Esophagus (tissue), 2 donors: Measurements from ENCODE around the gene LSR. TPM values are rescaled to one million over a fixed set of nuclear protein-coding genes. Genes with fewer than 3 reads are reported as not detected.

ENCODE experiments used
- H3K27ac ChIP-seq, 2 donors: one replicate each; pipeline ENCODE4 v1.5.1; 2013; ENCODE audit warnings: low read depth in 2 of 2, mild to moderate bottlenecking in 2 of 2, inconsistent platforms in 1 of 2, low read length in 1 of 2, moderate library complexity in 1 of 2
- H3K27me3 ChIP-seq, 2 donors: one replicate each; pipeline ENCODE4 v1.6.1; 2013; ENCODE audit warnings: low read length in 2 of 2, control low read depth in 1 of 2, mild to moderate bottlenecking in 1 of 2; ENCODE audit not compliant: insufficient read depth in 2 of 2, control insufficient read depth in 1 of 2
- H3K36me3 ChIP-seq, 2 donors: one replicate each; pipeline ENCODE4 v1.6.1; 2013; ENCODE audit warnings: low read length in 1 of 2; ENCODE audit not compliant: control insufficient read depth in 2 of 2, insufficient read depth in 2 of 2
- H3K4me1 ChIP-seq, 2 donors: one replicate each; pipeline ENCODE4 v1.6.1; 2013; ENCODE audit warnings: low read length in 1 of 2; ENCODE audit not compliant: control insufficient read depth in 2 of 2, insufficient read depth in 2 of 2
- H3K4me3 ChIP-seq, 2 donors: one replicate each; pipeline ENCODE4 v1.5.1; 2013; ENCODE audit warnings: low read length in 2 of 2, mild to moderate bottlenecking in 2 of 2, low read depth in 1 of 2, moderate library complexity in 1 of 2
- H3K9me3 ChIP-seq, 2 donors: one replicate each; pipeline ENCODE4 v1.6.1; 2013; ENCODE audit warnings: mild to moderate bottlenecking in 2 of 2, low read depth in 1 of 2, low read length in 1 of 2, moderate library complexity in 1 of 2; ENCODE audit not compliant: control insufficient read depth in 2 of 2, insufficient read depth in 1 of 2
- WGBS, 2 donors: extraction: QIAGEN DNeasy Blood & Tissue Kit; methylation state at CpG; one replicate each; pipeline ENCODE4 v1.1.7; 2013; 5-methylcytosine and 5-hydroxymethylcytosine counted together
- polyA plus RNA-seq, 2 donors: library from polyadenylated mRNA; stranded (reverse); fragments of 200-250 nt; gene quantifications; one replicate each; pipeline ENCODE4 v1.2.3, GENCODE V29; 2013
- donor health status: healthy with polysubstance abuse.
- donor health status: Bipolar disorder and iron deficiency.

LSR gene
- polyA plus RNA-seq, 2 donors, result 39.0 to 63.5 TPM

DNA sequence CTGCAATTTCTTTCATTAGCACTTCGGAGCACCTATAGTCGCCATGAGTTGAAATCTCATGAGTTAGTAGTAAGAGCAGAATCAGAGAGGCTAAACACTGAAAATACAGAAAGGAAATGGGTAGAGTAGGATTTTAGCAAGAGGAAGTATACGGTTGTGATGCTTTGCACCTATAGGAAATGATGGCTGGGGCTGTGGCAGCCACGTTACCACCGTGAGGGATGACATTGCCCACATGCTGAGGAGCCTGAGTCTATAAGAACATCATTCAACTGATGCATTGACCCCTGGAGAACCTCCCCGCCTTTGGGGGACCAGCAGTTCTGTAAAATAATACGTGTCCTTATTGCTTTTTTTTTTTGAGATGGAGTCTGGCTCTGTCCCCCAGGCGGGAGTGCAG lies 40.7 kb upstream of the LSR start:
- 84 to 91% methylated on average over 8 of the region's 8 CpGs for WGBS, 2 donors
- H3K27me3 ChIP-seq, result no peaks in the 10 kb centered on the region
- H3K9me3 ChIP-seq, result no peaks in the 10 kb centered on the region
- H3K4me1 ChIP-seq, result peaks cover 0 to 2% of the 10 kb centered on the region in 2 donors
- H3K27ac ChIP-seq, result no peak overlapping the region
- no peaks in the 10 kb centered on the region for H3K36me3 ChIP-seq
- no peak overlapping the region for H3K4me3 ChIP-seq

GRCh38 chr19:35209646-35210045 lies 39.2 kb upstream of the LSR start:
- H3K27me3 ChIP-seq, result no peaks in the 10 kb centered on the region
- H3K4me3 ChIP-seq, result no peak overlapping the region
- WGBS, 2 donors, result 83% methylated on average over 4 of the region's 4 CpGs
- H3K4me1 ChIP-seq, result peaks cover 0 to 10% of the 10 kb centered on the region in 2 donors
- no peaks in the 10 kb centered on the region for H3K9me3 ChIP-seq
- H3K27ac ChIP-seq, result no peak overlapping the region
- no peaks in the 10 kb centered on the region for H3K36me3 ChIP-seq

DNA sequence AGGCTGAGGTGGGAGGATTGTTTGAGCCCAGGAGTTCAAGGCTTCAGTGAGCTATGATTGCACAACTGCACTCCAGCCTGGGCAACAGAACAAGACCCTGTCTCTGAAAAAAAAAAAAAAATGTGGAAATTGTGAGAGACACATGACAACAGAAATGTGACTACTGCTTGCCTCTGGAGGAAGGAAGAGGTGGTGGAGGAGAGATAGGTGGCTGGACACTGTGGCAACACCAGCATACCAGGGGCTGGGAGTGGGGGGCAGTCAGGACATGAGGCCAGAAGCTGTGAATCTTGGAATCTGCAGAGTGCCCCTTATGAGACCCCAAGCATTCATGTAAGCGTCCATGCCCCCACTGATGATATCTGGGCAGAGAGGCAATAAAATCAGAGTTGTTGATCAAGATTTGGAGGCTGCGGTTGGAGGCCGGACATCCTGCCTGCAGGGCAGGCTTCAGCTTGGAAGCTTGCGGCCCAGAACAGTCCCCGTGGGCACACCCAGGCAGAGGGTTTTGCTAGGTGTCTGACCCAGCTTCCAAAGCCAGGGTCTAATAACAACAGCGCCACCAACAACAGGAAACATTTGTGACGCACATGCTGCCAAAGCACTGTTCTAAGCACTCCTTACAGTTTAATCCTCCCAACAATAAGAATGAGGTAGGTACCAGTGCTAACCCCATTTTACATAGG lies 37.1 kb upstream of the LSR start:
- Histone ChIP-seq H3K27me3 (no peaks in the 10 kb centered on the region), H3K9me3 (no peaks in the 10 kb centered on the region), H3K4me1 (peaks cover 0 to 7% of the 10 kb centered on the region in 2 donors), H3K36me3 (no peaks in the 10 kb centered on the region), H3K4me3 (no peak overlapping the region), H3K27ac (peak overlapping the region; percentile 67 to 68)
- WGBS, 2 donors, result 60 to 64% methylated on average over 7 of the region's 7 CpGs

- WGBS, 2 donors, result 62 to 64% methylated on average over 7 of the region's 7 CpGs
- H3K27ac ChIP-seq, result peak overlapping the region; percentile 52 to 67
- H3K27me3 ChIP-seq, result no peaks in the 10 kb centered on the region
- no peaks in the 10 kb centered on the region for H3K9me3 ChIP-seq
- no peak overlapping the region for H3K4me3 ChIP-seq
- H3K36me3 ChIP-seq, result no peaks in the 10 kb centered on the region
- peaks cover 0 to 7% of the 10 kb centered on the region in 2 donors for H3K4me1 ChIP-seq
Measured at GRCh38 chr19:35212241-35212640, 36.6 kb upstream of the LSR start.

DNA sequence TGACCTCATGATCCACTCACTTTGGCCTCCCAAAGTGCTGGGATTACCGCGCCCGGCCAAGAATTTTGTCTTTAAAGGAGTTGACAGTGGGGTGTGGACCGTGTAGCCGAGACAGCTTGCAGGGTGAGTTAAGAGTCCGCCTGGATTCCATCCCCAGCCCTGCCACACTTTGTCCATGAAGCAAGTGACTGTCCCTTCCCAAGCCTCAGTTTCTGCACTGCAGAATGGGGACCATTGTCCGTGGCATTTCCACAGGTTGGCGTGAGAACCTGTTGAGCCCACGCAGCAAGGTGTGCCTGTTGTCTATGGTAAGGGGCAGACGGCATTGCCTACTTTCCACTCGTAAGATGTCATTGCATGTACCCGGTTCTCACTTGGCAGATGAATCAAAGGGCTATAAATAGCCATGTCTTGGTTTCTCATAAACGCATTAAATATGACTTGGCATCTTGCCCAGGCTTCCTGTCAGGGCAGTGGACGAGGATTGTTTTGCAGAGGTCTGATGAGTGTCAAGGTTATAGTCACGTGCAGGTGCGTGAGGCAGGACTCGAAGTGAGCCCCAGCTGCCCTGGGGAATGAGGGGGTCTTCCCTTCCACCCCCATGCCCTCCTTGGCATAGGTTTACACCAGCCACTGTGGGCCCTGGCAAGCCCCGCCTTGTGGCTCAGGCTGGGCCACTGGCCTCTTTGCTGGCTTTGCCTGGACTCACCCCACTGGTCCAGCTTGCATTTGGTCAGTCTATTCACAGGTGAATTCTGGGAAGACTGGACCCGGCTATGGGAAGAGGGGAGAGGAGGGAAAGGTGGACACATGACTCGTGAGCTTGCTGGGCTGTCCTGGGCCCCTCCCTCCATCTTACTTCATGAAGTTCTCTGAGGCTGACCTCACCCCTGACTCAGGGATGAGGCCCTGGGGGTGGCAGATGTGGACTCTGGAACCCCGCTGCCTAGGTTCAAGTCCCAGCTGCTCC lies 34.9 kb upstream of the LSR start:
- 20% methylated on average over 21 of the region's 21 CpGs for WGBS, 2 donors
- Histone ChIP-seq H3K9me3 (no peaks in the 10 kb centered on the region), H3K27ac (peak overlapping the region; percentile 52 to 85), H3K4me3 (no peak overlapping the region), H3K27me3 (no peaks in the 10 kb centered on the region), H3K36me3 (no peaks in the 10 kb centered on the region), H3K4me1 (peaks cover 0 to 7% of the 10 kb centered on the region in 2 donors)

DNA sequence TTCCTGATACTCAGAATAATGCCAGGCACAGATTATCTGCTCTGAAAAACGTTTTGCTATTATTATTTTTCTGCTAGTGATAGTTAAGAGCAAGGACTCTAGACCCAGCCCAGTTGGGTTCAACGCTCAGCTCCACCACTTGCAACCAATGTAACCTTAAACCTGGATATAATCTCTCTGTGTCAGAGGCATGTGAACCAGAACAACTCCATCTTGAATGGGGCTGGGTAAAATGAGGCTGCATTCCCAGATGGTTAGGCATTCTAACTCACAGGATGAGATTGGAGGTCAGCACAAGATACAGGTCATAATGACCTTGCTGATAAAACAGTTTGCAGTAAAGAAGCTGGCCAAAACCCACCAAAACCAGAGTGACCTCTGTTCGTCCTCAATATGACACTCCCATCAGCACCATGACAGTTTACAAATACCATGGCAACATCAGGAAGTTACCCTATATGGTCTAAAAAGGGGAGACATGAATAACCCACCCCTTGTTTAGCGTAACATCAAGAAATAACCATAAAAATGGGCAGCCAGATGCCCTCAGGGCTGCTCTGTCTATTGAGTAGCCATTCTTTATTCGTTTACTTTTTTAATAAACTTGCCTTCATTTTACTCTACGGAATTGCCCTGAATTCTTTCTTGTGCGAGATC lies 33.9 kb upstream of the LSR start:
- Histone ChIP-seq H3K9me3 (peaks cover 0 to 2% of the 10 kb centered on the region in 2 donors), H3K36me3 (no peaks in the 10 kb centered on the region), H3K4me1 (peaks cover 0 to 7% of the 10 kb centered on the region in 2 donors), H3K4me3 (no peak overlapping the region), H3K27ac (no peak overlapping the region), H3K27me3 (no peaks in the 10 kb centered on the region)
- WGBS, 2 donors, result 72% methylated on average over 7 of the region's 7 CpGs

GRCh38 chr19:35216016-35216832 lies 32.6 kb upstream of the LSR start:
- Histone ChIP-seq H3K36me3 (no peaks in the 10 kb centered on the region), H3K4me1 (peaks cover 0 to 7% of the 10 kb centered on the region in 2 donors), H3K4me3 (no peak overlapping the region), H3K9me3 (peaks cover 0 to 2% of the 10 kb centered on the region in 2 donors), H3K27ac (no peak overlapping the region), H3K27me3 (no peaks in the 10 kb centered on the region)
- WGBS, 2 donors, result 74 to 82% methylated on average over 8 of the region's 8 CpGs

DNA sequence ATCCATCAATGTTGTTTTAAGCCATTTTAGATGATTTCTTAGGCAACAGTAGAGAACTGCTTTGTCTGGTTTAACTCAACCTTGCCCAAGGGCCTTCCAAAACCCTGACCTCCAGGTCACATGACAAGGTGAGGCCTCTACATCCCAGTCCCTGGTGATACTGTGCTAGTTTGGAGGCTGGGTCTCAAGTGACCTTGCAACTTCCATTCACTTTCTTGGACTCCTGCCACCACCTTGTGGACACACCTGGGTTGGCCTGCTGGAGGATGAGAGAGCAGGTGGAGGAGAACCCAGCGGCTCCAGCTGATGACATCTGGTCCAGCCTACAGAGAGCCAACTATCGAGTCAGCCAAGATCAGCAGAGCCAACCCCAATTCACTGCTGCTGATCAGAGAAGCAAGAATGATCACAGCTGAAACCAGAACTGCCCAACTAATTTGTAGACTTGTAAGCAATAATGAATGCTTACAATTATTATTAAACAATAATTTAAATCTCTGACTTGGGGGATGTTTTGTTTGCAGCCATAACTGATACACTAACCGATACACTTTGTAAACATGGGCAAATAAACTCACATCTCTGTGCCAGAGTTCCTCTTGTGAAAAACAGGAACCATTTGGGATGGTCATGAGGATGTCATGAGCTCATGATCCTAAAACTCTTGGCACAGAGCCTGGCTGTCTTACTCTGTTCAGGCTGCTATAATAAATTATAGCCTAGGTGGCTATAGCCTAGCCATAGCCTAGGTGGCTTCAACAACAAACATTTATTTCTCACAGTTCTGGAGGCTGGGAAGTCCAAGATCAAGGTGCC lies 31.8 kb upstream of the LSR start:
- no peak overlapping the region for H3K4me3 ChIP-seq
- no peaks in the 10 kb centered on the region for H3K36me3 ChIP-seq
- peaks cover 0 to 7% of the 10 kb centered on the region in 2 donors for H3K4me1 ChIP-seq
- WGBS, 2 donors, result 62% methylated on average over 3 of the region's 3 CpGs
- no peak overlapping the region for H3K27ac ChIP-seq
- peaks cover 0 to 2% of the 10 kb centered on the region in 2 donors for H3K9me3 ChIP-seq
- H3K27me3 ChIP-seq, result no peaks in the 10 kb centered on the region
